HG02840 (cell line): Measurements from ENCODE around the gene BBC3.
A peak's percentile ranks its signal among the peaks of the same experiment; 100 is the strongest.

Source experiments
- ATAC-seq: cut with Tn5 transposase; IDR thresholded peaks from one replicate; pipeline ENCODE4 v1.9.1; 2021; ENCODE audit warnings: mild to moderate bottlenecking, moderate library complexity, moderate number of reproducible peaks; ENCODE audit not compliant: unreplicated experiment, low FRiP score

Gene BBC3

DNA sequence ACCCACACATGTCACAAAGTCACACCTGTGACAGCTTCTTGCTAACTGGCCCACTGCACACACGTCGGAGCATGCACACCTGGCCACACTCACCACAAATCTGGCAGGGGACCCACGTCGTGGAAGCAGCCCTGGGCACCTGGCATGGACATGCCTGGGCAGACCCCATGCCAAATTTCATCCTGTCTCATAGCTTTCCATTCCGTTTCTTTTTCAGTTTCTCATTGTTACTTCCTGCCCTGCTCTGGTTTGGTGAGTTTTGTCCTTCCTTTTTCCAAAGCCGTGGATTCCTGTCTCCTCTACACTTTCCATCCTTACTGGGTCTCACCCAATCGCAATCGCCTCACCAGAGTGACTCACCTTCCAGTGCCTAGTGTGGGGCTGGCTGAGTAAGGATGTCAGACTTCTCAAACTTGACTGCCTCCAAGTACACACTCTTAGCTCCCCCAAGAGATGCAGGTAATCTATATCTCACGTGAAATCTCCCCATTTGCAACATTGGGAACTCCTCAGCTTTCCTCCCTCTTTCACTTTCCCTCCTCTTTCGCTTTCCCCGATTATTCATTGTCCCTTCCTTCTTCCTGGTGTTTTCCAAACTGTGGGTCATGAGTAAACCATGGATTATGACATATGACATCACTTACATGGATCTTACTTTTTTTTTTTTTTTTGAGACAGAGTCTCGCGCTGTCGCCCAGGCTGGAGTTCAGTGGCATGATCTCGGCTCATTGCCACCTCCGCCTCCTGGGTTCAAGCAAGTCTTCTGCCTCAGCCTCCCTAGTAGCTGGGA is 1.6 kb upstream of the BBC3 start:
- no peak for ATAC-seq

DNA sequence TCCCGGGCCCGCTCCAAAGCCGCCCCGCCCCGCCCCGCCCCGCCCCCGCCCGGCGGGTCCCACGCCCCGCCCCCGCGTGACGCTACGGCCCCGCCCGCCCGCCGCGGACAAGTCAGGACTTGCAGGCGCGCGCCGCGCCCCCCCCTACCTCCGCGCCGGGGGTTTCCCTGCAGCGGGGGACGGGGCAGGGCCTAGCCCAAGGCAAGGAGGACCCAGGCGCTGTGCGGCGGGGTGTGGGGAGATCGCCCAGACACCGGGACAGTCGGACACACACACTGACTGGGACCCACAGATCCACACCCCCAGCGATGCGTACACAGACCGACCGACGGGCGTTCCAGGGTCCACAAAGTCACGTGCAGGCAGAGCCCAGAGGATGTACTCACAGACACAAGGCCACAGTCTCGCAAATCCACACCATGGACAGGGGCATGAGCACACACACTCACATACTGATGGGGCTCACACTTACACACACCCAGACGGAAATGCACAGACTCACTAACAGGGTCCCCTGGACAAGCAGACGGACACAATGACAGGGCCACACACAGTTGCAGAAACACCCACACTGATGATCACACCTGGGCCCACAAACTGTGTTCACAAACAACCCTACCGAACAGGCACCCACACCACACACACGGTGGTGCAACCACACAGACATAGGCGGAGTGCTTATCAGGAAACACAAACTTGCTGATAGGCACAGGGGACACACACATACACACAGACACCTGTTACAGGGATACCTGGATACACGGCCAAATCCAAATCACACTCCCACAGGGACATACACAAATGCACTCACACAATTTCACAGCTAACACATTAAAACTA is 436 bp upstream of the BBC3 start:
- peak; percentile 34 for ATAC-seq

- ATAC-seq, result peak; percentile 22
These were observed 712 bp downstream of the BBC3 start for GRCh38 chr19:47230054-47230920.

- no peak for ATAC-seq
These were observed 1.3 kb downstream of the BBC3 start for GRCh38 chr19:47229676-47230053.

DNA sequence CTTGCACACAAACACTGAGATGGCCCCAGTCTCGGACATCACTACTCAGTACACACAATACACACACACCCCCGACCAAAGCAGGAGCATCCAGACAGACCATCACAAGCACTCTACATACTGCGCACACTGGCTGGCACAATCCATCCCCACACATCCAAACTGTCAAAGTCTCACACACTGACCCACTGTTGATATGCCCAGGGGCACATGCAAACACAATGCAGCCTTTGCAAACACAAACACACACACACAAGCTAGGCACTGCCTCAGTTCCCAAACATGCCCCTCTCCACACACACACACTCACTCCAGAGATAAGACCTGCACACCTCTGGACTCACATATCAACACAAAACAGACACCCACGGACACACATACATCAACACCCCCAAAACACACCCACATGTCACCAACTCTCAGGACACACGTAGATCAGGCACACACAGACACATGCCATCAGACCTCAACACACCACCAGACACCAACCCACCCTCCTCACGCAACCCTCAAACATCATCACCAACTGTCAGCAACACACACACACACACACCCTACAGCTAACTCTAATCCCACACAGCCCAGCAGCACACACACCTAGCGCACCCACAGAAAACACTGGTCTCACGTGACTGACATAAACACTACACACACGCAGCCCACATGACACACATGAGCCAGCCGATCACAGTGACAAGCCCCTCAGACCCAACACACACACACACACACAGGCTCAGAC is 1.9 kb downstream of the BBC3 start:
- no peak for ATAC-seq

GRCh38 chr19:47228168-47228936 is 2.6 kb downstream of the BBC3 start:
- no peak for ATAC-seq

GRCh38 chr19:47227352-47228167 is 3.4 kb downstream of the BBC3 start:
- ATAC-seq, result no peak

- no peak for ATAC-seq
These were observed 4.3 kb downstream of the BBC3 start for GRCh38 chr19:47226426-47227351.

DNA sequence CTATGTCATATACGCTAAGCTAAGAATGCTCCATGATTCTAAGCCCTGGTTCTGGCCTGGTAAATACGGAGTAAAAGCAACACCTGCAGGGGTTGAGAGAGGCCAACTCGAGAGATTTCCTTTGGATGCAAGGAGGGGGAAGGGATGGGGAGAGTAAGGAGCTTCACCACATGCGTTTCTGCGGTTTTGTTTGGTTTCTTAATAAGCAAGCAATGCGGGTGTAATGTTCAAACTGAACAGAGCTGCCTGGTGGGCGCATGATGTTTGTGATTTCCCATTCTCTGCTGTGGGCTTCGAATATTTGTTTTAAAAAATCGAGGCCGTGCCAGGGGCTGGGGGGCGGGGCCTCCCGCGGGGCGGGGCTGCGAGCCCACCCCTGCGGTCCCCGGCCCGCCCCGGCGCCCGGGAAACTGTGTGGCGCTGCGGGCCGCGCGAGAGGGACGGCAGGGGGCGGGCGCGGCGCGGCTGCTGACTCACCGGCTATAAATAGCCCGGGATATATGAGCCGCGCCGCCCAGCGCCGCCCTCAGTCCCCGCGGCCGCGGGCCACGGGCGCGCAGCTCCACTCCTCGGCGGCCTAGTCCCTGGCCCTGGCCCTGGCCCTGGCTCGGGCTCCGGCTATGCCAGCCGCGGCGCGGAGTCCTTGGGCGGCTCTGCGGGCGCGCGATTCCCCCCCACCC is 5.1 kb downstream of the BBC3 start:
- no peak for ATAC-seq

GRCh38 chr19:47221890-47222289 is 9.1 kb downstream of the BBC3 start:
- ATAC-seq, result no peak

DNA sequence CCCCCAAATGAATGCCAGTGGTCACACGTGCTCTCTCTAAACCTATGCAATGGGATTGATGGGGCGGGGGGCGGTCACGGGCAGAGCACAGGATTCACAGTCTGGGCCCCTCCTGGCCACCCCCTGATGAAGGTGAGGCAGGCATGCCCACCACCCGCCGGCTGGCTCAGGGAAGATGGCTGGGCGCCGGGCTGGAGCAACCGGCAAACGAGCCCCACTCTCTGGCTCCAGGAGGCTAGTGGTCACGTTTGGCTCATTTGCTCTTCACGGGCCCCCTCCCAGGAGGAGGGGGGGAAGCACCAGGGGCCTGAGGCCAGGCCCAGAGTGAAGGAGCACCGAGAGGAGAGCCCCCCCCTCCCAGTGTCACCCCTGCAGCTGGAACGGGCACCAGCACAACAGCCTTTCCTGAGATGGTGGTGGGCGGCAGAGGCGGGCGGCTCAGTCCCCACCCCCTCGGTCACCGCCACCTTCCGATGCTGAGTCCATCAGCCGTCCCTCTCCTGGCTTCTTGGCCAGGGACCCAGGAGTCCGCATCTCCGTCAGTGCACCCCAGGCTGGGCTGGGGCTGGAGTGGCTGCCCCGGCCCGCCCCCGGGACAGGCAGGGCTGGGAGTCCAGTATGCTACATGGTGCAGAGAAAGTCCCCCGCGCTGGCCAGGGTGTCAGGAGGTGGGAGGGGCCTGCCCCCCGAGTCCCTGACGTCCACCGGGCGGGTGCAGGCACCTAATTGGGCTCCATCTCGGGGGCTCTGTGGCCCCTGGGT is 9.7 kb downstream of the BBC3 start:
- no peak for ATAC-seq

DNA sequence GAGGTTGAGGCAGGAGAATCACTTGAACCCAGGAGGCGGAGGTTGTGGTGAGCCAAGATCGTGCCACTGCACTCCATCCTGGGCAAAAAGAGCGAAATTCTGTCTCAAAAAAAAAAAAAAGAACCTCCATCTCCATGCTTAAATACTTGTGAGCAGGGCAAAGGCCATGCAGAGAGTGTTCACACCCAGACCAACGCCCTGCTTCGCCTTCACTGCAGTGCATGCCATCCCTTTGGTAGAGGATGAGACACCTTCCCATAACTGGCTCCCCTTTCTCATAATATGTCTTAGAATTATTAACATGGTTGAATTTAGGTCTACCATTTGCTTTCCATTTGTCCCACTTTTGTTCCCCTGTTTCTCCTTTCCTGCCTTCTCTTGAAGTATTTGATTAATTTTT is 15.4 kb downstream of the BBC3 start:
- no peak for ATAC-seq

GRCh38 chr19:47210689-47211316 is 20.2 kb downstream of the BBC3 start:
- no peak for ATAC-seq

DNA sequence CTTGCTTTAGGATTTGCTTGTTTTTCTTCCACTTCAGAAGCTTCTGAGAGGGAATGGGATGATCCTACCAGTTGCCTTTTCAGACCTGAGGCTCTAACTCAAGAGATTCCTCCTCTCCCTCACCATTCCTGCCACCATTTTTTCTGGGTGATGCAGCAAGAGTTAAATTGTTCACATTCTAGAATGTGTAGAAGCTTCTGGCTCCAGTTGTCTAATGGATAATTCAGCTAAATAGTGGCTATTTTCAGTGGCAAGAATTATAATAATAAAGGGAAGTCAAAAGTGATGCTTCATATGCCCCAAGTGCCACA is 20.9 kb downstream of the BBC3 start:
- no peak for ATAC-seq

DNA sequence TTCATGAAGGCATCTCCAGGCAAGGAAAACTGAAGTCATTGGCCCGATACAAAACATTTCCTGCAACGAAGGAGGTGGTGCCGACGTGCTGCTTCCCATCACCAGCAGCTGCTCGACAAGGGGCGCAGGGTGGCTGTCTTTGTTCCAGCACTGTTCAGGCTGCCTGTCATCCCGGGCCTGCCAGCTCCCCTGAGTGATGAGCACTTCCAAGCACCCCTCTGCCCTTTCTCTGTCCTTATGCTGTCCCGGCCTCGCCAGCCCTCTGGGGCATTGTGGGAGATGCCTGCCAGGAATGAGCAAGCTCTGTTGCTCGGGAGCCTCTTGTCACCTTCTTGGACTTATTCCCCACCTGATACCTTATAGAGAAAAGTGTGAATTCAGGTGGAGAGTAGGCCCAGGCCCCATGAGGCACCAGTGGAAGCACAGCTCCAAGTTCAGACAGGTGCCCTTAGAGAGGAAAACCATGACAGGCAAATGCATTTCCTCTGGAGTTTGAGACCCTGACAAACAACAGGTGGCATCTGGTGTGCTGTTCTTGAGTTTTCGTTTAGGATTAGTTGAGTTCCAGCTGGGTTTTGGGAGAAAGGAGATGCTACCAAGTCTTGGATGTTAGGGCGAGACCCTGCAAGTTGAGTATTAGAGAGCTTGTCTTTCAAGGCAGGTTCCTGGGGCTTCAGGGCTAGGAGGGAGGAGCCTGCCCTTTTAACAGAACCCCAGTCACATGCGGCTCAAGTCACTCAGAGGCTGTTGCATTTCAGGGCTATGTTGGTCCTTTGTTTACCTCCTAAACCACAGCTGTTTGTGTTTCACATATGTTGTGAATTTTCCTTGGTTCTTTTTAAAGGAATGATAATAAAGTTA is 21.4 kb downstream of the BBC3 start:
- ATAC-seq, result no peak
